Measurements from ENCODE around the gene TCOF1.

GRCh38 chr5:150353032-150353675 is 4.3 kb upstream of the TCOF1 start:
- TF ChIP-seq POLR2AphosphoS5 (IDR thresholded peaks at IDR 0.05) (no peak), EP300 (IDR thresholded peaks at IDR 0.05) (no peak), POLR2A (IDR thresholded peaks at IDR 0.05) (no peak)
- TF ChIP-seq, protein P1, sequence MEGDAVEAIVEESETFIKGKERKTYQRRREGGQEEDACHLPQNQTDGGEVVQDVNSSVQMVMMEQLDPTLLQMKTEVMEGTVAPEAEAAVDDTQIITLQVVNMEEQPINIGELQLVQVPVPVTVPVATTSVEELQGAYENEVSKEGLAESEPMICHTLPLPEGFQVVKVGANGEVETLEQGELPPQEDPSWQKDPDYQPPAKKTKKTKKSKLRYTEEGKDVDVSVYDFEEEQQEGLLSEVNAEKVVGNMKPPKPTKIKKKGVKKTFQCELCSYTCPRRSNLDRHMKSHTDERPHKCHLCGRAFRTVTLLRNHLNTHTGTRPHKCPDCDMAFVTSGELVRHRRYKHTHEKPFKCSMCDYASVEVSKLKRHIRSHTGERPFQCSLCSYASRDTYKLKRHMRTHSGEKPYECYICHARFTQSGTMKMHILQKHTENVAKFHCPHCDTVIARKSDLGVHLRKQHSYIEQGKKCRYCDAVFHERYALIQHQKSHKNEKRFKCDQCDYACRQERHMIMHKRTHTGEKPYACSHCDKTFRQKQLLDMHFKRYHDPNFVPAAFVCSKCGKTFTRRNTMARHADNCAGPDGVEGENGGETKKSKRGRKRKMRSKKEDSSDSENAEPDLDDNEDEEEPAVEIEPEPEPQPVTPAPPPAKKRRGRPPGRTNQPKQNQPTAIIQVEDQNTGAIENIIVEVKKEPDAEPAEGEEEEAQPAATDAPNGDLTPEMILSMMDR (IDR thresholded peaks at IDR 0.05) = no peak
